Upper lobe of left lung (tissue), 6 donors: ENCODE measurements around the gene KCNAB2. TPM values are rescaled to one million over a fixed set of nuclear protein-coding genes. Genes with fewer than 3 reads are reported as not detected.
A peak's percentile ranks its signal among the peaks of the same experiment; 100 is the strongest.

Experiments
- ATAC-seq, 2 donors: fragments of 200-7000 bp; cut with Tn5 transposase; one replicate each; pipeline ENCODE4 v1.9.1; 2022; ENCODE audit warnings: mild to moderate bottlenecking in 2 of 2, moderate library complexity in 2 of 2; ENCODE audit not compliant: low FRiP score in 2 of 2
- DNase-seq, 2 donors: peaks; one replicate each; pipeline ENCODE4 v3.0.0-alpha.2; 2019 to 2020
- H3K27ac ChIP-seq, 4 donors: fragments of 200-600 bp; sonication (generic); one replicate each; pipeline ENCODE4 v1.5.1; 2016 to 2019
- H3K27me3 ChIP-seq, 4 donors: fragments of 200-600 bp; sonication (generic); one replicate each; pipeline ENCODE4 v1.5.1; 2017 to 2019
- H3K36me3 ChIP-seq, 4 donors: fragments of 200-600 bp; sonication (generic); one replicate each; pipeline ENCODE4 v1.5.1; 2016 to 2019
- H3K4me1 ChIP-seq, 4 donors: fragments of 200-600 bp; sonication (generic); one replicate each; pipeline ENCODE4 v1.5.1; 2018 to 2019
- H3K4me3 ChIP-seq, 4 donors: fragments of 200-600 bp; sonication (generic); one replicate each; pipeline ENCODE4 v1.5.1; 2017 to 2019; ENCODE audit warnings: mild to moderate bottlenecking in 2 of 4, moderate library complexity in 1 of 4
- H3K9me3 ChIP-seq, 4 donors: fragments of 200-600 bp; sonication (generic); one replicate each; pipeline ENCODE4 v1.5.1; 2018 to 2019
- CTCF ChIP-seq, 6 experiments: fragments of 450-650 bp in 4 of 6; fragments of 200-600 bp in 2 of 6; sonication (generic) in 2 of 6; IDR thresholded peaks; one replicate each; pipeline ENCODE4 v1.5.1; 2016 to 2019; ENCODE audit warnings: antibody characterized with exemption in 6 of 6
- EP300 ChIP-seq, 4 donors: sonication (generic); formaldehyde crosslinking; IDR thresholded peaks; one replicate each; pipeline ENCODE4 v1.5.1; 2017; ENCODE audit warnings: antibody characterized with exemption in 4 of 4, control low read depth in 2 of 4
- POLR2A ChIP-seq, 4 donors: fragments of 450-650 bp; IDR thresholded peaks; one replicate each; pipeline ENCODE4 v1.5.1; 2016 to 2017; ENCODE audit warnings: antibody characterized with exemption in 4 of 4, mild to moderate bottlenecking in 2 of 4
- POLR2AphosphoS5 ChIP-seq, 2 donors: sonication (generic); formaldehyde crosslinking; IDR thresholded peaks; one replicate each; pipeline ENCODE4 v1.5.1; 2017; ENCODE audit warnings: antibody characterized with exemption in 2 of 2
- WGBS, 2 donors: methylation state at CpG; one replicate each; pipeline ENCODE4 v1.1.5; 2017 to 2018; 5-methylcytosine and 5-hydroxymethylcytosine counted together
- total RNA-seq, 6 donors: library from RNA; depleted of rRNA in 4 of 6; stranded (reverse); fragments of >200 nt in 4 of 6; gene quantifications; one replicate each; pipeline versions ENCODE4 v1.1.0 to v1.2.1, GENCODE V29; 2016 to 2021
- donor health status: DM: no; HTN: no; CAD: no; lungs with moderate emphysema.
- donor health status: DM: no; HTN: yes; CAD: no; lungs with severe emphysema.

The KCNAB2 gene
- total RNA-seq, 6 donors from 2014 or later, result 36.9 to 129 (median 97.8) TPM

DNA sequence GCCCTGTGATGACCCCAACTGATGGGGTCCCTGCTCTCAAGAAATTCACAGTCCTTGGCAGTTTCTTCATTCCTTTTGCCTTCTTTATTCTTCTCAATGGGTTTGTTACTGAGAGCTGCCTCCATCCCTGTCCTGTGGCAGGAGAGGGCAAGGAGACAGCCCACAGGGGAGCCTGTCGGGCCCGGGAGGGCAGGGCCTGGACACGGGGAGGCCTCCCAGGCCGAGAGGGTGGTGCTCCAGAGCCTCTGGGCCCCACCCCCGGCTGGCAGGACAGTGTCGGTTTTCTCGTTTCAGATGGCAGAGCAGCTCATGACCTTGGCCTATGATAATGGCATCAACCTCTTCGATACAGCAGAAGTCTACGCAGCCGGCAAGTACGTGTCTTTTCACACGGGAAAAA is 36.2 kb downstream of the KCNAB2 start:
- Histone ChIP-seq H3K27me3 (no peaks in the 10 kb centered on the region), H3K9me3 (no peaks in the 10 kb centered on the region), H3K4me3 (no peak overlapping the region), H3K27ac (no peak overlapping the region), H3K4me1 (no peaks in the 10 kb centered on the region), H3K36me3 (peaks cover 0 to 11% (median 2%) of the 10 kb centered on the region in 4 donors)
- no peak for ATAC-seq
- TF ChIP-seq CTCF (IDR thresholded peaks at IDR 0.05) (no peak), POLR2AphosphoS5 (IDR thresholded peaks at IDR 0.05) (no peak), EP300 (IDR thresholded peaks at IDR 0.05) (no peak), POLR2A (IDR thresholded peaks at IDR 0.05) (no peak)
- WGBS, 2 donors, result 76 to 82% methylated on average over 6 to 12 of the region's 12 CpGs
- peak in 1 of 2 donors; percentile 57 for DNase-seq

GRCh38 chr1:6082430-6082971 is 36.8 kb downstream of the KCNAB2 start:
- Histone ChIP-seq H3K4me1 (no peaks in the 10 kb centered on the region), H3K9me3 (no peaks in the 10 kb centered on the region), H3K4me3 (no peak overlapping the region), H3K27ac (no peak overlapping the region), H3K27me3 (no peaks in the 10 kb centered on the region), H3K36me3 (peaks cover 0 to 11% (median 2%) of the 10 kb centered on the region in 4 donors)
- WGBS, 2 donors, result 73 to 76% methylated on average over 6 to 10 of the region's 10 CpGs
- TF ChIP-seq CTCF (IDR thresholded peaks at IDR 0.05), result peak in 1 of 6 experiments; percentile 27
- TF ChIP-seq EP300 (IDR thresholded peaks at IDR 0.05), result no peak
- no peak for TF ChIP-seq POLR2AphosphoS5 (IDR thresholded peaks at IDR 0.05)
- no peak for TF ChIP-seq POLR2A (IDR thresholded peaks at IDR 0.05)
- ATAC-seq (peak in 1 of 2 donors; percentile 73), DNase-seq (peak in 1 of 2 donors; percentile 80)

DNA sequence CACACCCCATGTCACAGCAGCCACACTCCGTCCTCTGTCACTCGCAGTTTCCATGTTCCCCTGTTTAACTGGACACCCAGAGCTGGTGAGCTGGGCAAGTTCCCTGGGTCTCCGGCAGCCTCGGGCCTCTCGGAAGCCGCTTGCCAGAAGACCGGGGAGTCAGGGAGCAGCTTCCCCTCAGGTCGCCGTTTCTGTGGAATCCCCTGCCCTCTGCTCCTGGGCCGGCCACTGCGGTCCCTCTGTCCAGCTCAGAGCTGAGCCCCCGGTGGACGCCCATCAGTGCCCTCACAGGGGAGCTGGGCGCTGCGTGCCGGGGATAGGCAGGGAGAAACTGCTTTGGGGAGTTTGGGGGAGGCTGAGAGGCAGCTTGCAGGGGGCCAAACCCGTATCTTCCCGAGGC is 37.7 kb downstream of the KCNAB2 start:
- H3K27ac ChIP-seq, result no peak overlapping the region
- H3K27me3 ChIP-seq, result no peaks in the 10 kb centered on the region
- WGBS, 2 donors, result 70 to 83% methylated on average over 2 to 18 of the region's 18 CpGs
- no peaks in the 10 kb centered on the region for H3K4me1 ChIP-seq
- peak in 1 of 2 donors; percentile 3 for ATAC-seq
- TF ChIP-seq CTCF (IDR thresholded peaks at IDR 0.05) (no peak), EP300 (IDR thresholded peaks at IDR 0.05) (no peak), POLR2AphosphoS5 (IDR thresholded peaks at IDR 0.05) (no peak), POLR2A (IDR thresholded peaks at IDR 0.05) (no peak)
- H3K4me3 ChIP-seq, result no peak overlapping the region
- DNase-seq, result peak in 1 of 2 donors; percentile 69
- peaks cover 0 to 11% (median 2%) of the 10 kb centered on the region in 4 donors for H3K36me3 ChIP-seq
- H3K9me3 ChIP-seq, result no peaks in the 10 kb centered on the region

- peaks cover 0 to 13% (median 2%) of the 10 kb centered on the region in 4 donors for H3K36me3 ChIP-seq
- DNase-seq (peak in 1 of 2 donors; percentile 45), ATAC-seq (peak in 1 of 2 donors; percentile 9)
- H3K4me3 ChIP-seq, result no peak overlapping the region
- no peak overlapping the region for H3K27ac ChIP-seq
- no peaks in the 10 kb centered on the region for H3K9me3 ChIP-seq
- no peaks in the 10 kb centered on the region for H3K27me3 ChIP-seq
- H3K4me1 ChIP-seq, result no peaks in the 10 kb centered on the region
- TF ChIP-seq EP300 (IDR thresholded peaks at IDR 0.05), result no peak
- no peak for TF ChIP-seq CTCF (IDR thresholded peaks at IDR 0.05)
- no peak for TF ChIP-seq POLR2A (IDR thresholded peaks at IDR 0.05)
- TF ChIP-seq POLR2AphosphoS5 (IDR thresholded peaks at IDR 0.05), result no peak
- WGBS, 2 donors, result 73 to 75% methylated on average over 11 to 12 of the region's 12 CpGs
Measured at GRCh38 chr1:6083801-6084446, 38.2 kb downstream of the KCNAB2 start.
